ENCODE data around the gene ATF5. TPM values are rescaled to one million over a fixed set of nuclear protein-coding genes. Genes with fewer than 3 reads are reported as not detected.
"Not testable (repeated sequence)": the region's sequence is repeated elsewhere in the genome, so short reads cannot be mapped to it uniquely, and the experiment has no call there.

ATF5 gene
- total RNA-seq, 1 donor from 2014 or later: 20.5 TPM

DNA sequence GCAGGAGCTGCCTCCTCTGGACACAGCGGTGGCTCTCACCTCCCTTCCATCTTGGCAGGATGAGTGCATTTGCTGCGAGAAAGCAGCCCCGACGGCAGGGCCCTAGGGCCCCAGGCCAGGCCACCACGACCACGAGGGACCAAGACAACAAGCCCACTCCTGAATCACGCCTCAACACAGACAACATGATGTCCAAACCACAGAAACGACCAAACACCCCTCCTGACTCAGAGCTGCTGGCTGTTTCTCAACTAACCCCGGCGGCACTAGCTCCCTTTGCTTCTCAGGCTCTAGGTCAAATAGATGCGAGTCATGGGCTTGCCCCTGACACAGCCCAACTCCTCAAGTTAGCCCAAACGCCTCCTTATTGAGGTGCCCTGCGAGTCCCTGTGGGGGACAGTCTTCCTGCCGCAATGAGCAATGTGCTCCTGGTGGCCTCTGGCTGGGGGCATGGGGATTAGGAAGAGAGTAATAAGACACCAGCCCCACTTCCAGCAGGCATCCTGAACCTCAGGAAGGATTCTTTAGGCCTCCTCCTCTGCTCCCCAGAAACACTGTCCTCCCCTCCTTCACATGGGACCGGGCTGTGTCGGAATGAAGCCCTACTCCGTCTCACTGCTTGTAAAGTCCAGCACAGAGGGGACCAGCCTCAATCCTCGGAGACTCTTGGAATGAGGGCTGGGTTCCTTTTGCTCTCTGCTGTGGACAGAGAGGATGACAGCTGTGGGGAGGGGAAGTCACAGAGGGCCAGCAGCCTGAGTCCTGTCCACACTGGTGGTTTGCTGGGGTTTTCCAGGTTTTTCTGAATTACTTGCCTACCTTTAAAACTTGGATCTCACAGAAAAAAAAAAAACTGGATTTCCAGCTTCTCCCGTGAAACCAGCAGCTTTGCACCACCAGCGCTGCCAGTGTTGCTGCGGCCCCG, 6.9 kb upstream of the ATF5 start:
- intact Hi-C loops (cut with micrococcal nuclease): no loop called here

DNA sequence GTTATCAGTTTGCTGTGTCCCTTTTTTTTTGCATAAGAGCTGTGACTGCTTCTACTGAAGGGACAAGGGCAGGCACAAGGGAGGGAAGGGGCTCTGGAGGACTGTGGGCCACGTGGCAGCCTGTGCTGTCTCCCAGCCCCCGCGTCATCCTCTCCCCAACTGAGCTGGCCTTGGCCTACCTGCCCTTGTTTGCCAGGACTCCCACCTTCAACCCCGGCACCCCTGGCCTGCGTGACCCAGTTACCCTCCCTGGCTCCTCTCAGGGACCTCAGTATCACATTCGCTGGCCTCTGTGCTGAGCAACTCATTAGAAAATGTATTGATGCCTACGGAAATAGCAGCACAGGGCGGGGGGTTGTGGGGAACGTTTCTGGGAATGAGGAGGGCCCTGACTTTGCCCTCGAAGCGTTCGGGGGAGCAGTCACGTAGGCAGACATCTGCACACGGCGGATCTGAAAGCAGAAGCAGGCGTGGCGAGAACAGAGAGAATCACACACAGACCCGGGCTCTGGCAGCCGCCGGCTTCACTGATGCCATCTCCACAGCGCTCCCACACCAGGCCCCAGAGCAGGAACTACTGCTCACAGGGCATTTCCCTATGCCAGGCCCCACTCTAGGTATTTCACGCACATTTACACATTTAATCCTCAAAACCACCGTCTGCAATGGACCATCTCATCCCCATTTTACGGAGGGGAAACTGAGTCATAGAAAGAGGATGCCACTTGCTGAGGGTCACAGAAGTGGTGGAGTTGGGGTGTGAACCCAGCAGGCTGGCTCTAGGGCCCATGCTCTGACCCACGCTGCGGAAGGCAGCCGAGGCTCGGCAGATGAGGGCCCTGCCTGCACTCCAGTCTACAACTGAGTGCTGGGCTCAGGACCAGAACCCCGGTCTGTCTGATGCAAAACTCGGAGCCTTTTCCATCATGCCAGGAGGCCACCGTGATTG, 5.7 kb upstream of the ATF5 start:
- intact Hi-C loops (cut with micrococcal nuclease): no loop called here

DNA sequence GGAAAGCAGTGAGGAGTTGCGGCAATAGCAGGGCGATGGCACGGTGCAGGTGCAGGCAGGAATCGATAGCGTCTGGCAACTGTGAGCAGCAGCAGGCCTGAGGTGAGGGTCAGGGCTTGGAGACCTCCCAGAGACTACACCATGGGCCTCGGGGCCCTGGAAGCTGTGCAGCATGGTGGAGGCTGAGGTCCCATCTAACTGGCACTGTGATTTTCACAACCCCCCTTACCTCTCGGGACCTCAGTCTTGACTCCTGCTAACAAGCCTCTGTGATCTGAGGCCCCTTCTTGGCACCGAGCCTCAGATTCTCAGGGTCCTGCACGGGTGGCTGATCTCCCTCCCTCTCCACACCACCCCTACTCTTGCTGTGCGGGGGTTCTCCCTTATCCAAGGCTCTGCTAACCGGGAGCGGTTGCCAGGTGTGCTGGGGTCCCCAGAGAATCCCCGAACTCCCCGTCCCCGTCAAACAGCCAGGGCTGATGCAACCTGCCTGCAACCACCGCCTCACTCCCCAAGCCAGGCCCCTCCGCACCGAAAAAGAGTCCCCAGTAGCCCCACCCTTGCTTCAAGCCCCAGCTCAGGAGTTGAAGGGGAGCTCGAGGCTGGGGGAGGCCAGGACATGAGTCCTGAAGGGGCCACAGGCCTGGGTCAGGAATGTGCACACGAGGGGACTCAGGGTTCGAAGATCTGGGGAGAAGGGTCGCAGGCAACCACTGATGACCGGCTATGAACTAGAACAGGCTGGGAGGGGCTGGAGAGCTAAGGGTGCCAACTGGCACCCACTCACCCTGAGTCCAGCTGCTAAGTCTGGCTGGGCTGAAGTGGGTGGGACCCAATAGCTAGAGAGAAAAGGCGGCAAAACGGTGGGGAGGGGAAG, 4.8 kb upstream of the ATF5 start:
- intact Hi-C loops (cut with micrococcal nuclease): no loop called here

DNA sequence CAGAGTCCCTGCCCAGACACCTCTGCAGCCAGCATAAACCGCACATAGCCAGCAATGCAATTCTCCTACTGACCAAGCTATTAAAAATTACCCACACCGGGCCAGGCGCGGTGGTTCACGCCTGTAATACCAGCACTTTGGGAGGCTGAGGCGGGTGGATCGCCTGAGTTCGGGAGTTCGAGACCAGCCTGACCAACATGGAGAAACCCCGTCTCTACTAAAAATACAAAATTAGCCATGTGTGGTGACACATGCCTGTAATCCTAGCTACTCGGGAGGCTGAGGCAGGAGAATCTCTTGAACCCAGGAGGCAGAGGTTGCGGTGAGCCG, 4.2 kb upstream of the ATF5 start:
- intact Hi-C loops (cut with micrococcal nuclease): not testable (repeated sequence)

DNA sequence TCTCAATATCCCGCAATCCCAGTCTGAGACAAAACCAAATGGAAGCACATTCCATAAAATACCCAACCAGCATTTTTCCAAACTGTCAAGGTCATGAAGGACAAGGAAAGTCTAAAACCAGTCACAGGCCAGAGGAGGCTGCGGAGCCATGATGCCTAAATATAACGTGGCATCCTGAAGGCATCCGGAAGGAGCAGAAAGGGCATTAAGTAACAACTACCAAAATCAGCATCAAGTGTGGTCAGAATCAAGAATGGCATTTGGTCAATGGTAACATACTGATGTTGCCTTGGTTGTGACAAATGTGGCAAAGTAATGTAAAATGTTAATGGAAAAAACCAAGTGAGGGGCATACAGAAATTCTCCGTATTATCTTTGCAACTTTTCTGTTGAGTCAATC, 3.5 kb upstream of the ATF5 start:
- intact Hi-C loops (cut with micrococcal nuclease): no loop called here

DNA sequence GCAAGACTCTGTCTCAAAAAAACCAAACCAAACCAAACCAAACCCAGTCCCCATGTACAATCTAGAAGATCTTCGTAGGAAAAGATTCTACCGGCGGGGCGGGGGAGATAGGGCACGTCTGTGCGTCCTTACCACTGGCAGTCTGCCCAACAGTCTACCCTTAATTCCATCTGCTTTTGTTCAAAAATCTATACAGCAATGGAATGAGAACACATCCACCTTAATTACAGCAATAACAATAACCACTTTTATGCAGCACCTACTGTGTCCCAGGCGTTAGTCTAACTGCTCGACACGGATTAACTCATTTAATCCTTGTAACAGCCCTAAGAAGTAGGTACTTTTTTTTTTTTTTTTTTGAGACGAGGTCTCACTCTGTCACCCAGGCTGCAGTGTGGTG, 2.5 kb upstream of the ATF5 start:
- intact Hi-C loops (cut with micrococcal nuclease): no loop called here

DNA sequence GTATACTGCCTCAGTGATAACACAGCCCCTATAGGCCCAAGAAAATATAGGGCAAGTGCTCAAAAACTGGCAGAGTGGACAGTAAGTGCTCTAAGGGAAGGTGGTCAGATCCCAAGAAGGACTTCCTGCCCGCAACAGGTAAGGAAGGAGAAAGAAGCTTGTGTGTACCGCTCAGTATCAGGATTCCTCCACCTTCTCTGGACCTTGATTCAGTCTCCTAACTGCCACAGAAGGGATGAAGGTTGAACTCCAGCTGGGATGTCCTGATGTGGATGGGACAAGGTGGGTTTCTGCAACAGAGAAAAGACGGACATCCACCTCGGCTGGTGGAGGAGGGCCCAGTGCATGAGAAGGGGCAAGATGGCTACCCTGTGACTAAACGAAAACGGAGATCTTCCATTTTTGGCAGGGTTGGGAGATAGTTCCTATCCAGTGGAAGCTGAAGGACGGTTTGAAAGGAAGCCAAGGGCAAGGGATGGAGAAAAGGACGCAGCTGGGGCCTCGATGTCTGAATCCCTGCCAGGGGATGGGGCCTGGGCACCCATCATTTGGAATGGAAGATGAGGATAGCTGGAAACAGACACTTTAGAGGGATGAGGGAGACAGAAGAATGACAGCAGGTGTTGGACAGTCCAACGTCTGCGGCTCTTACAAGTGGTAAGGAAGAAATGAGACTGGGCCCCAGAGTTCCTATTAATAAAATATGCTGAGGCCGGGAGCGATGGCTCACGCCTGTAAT, 1.3 kb upstream of the ATF5 start:
- intact Hi-C loops (cut with micrococcal nuclease): loop anchor here (2.0 kb wide), 2 partner anchors 17 to 161 kb away; partner anchors contain the start of gene AP2A1

DNA sequence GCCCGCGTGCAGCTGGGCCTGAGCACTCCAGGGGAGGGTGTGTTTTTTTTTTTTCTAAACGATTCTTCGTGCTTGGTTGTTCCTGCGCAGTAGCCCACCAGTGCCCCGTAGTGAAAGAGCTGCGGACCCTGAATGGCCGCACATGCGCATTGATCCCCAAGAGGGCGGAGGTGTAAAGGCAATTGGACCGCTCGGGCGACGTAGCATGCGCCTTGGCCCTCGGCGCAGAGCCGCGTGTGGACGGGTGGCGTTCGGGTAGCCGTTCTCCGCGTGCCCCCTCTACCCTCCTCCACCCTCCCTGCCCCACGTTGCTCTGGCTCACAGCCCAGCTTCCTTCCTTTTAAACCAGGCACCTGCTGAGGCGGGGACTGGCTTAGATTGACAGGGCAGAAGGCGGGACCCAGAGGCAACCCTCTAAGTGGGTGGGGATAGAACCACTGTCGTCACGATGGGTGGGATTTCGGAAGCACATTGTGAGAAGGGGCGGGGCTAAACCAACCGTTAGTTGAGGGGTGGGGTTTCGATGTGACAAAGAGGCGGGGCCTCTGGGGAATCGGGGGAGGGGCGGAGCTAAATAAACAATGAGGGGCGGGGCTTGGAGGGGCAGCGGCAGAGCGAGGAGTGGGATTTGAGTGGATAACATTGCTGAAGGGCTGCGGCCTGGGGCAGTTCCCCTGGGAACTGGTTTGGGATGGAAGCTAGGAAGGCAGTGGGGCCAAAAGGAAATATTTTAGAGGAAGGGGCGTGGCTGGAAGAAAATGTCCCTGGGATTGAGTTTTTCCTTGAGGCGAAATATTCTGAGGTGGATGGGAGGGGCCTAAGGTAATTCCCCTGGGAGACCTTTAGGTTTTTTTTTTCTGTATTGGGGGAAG, 842 bp downstream of the ATF5 start:
- intact Hi-C loops (cut with micrococcal nuclease): loop anchor here (1.0 to 10.0 kb wide), 14 partner anchors 19 to 875 kb away; partner anchors contain the start of genes AKT1S1, AP2A1, KCNC3 and MED25

DNA sequence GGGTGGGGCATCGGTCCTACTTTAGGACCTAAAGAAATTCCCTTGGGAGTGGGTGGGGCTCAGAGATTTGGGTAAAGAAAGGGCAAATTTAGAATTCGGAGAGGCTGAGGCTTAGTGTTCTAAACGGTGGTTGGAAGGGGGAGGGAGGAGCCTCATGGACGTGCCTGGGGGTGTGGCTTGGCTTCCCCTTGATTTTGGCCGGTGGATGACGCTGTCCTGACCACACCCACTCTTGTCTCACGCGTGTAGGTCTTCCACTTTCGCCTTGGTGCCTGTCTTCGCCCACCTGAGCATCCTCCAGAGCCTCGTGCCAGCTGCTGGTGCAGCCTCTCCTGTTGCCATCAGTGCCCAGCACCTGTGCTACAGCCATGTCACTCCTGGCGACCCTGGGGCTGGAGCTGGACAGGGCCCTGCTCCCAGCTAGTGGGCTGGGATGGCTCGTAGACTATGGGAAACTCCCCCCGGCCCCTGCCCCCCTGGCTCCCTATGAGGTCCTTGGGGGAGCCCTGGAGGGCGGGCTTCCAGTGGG, 1.5 kb downstream of the ATF5 start:
- intact Hi-C loops (cut with micrococcal nuclease): loop anchor here (1.0 to 10.0 kb wide), 5 partner anchors 61 to 874 kb away; partner anchors contain the start of genes KCNC3, POLD1 and PRMT1

DNA sequence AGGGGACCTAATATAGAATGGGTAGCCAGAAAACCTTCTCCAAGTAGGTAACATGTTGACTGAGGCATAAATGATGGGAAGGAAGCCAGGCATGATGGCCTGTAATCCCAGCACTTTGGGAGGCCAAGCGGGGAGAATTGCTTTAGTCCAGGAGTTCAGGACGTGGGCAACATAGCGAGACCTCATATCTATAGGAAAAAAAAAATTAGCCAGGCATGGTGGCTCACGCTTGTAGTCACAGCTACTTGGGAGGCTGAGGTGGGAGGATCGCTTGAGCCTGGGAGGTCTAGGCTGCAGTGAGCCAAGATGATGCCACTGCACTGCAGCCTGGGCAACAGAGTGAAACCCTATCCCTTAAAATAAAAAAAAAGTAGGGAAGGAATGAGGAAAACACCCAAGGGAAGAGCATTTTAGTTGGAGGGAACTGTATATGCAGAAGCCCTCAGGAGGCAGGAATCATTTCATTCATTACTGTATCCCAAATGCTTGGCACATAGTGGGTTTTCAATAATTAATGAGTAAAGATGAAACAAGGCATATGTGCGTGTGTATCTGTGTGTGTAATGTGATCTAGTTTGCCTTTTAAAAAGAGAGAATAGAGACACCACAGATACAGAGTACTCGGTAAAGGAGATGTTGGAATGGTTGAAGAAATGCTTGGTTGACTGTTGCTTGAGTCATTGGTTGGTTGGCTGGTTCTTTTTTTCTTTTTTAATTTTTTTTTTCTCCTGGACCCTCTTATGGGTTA, 2.5 kb downstream of the ATF5 start:
- intact Hi-C loops (cut with micrococcal nuclease): loop anchor here (2.0 to 10.0 kb wide), 3 partner anchors 254 to 873 kb away; partner anchors contain the start of genes KCNC3 and PRMT1

DNA sequence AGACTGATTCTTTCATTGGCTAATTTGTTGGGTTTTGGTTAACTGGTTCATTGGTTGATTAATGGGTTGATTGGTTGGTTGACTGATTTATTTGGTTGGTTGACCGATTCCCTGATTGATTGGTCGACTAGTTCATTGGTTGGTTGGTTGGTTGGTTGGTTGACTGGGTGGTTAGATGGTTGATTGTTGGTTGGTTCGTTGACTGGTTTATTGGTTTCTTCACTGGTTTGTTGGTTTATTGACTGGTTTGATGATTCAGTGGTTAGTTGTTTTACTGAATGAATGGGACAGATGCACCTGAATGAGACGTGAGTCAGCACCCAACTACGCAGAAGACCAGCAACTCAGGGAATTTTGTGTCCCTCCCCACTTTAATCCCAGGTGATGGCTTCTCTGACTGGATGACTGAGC, 3.0 kb downstream of the ATF5 start:
- intact Hi-C loops (cut with micrococcal nuclease): loop anchor here (5.0 to 10.0 kb wide), 2 partner anchors 255 to 873 kb away; partner anchors contain the start of gene PRMT1

DNA sequence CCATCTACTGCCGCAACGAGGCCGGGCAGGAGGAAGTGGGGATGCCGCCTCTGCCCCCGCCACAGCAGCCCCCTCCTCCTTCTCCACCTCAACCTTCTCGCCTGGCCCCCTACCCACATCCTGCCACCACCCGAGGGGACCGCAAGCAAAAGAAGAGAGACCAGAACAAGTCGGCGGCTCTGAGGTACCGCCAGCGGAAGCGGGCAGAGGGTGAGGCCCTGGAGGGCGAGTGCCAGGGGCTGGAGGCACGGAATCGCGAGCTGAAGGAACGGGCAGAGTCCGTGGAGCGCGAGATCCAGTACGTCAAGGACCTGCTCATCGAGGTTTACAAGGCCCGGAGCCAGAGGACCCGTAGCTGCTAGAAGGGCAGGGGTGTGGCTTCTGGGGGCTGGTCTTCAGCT, 3.7 kb downstream of the ATF5 start:
- intact Hi-C loops (cut with micrococcal nuclease): loop anchor here (5.0 to 10.0 kb wide), 2 partner anchors 255 to 872 kb away; partner anchors contain the start of gene PRMT1

DNA sequence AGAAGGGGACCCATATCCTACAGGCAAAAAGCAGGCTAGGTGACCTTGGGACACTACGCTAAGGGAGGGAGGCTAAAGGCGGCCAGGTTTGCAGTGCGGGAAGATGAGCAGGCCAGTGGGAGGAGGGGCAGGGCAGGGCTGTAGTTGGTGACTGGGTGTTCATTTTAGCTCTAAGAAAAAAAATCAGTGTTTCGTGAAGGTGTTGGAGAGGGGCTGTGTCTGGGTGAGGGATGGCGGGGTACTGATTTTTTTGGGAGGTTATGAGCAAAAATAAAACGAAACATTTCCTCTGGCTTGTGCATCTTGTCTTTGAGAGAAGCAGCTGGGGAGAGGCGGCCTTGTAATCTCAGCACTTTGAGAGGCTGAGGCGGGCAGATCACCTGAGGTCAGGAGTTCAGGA, 4.6 kb downstream of the ATF5 start:
- intact Hi-C loops (cut with micrococcal nuclease): loop anchor here (5.0 to 10.0 kb wide), 2 partner anchors 256 to 871 kb away; partner anchors contain the start of gene PRMT1

DNA sequence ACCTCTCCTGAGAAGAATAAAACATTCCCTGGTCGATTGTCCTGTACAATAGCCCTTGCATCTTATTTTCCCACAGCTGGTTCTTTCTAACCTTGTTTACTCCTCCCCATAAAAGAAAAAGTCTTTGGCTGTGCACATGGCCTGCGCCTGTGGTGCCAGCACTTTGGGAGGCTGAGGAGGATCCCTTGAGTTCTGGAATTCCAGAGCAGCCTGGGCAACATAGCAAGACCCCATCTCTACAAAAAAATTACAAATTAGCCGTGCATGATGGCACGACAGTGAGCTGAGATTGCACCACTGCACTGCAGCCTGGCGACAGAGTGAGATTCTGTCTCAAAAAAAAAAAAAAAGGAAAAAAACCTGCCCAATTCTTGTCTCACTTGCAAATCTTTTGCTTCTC, 7.5 kb downstream of the ATF5 start:
- intact Hi-C loops (cut with micrococcal nuclease): loop anchor here (10.0 kb wide), 1 partner anchor 868 kb away; no protein-coding TSS in a partner anchor

DNA sequence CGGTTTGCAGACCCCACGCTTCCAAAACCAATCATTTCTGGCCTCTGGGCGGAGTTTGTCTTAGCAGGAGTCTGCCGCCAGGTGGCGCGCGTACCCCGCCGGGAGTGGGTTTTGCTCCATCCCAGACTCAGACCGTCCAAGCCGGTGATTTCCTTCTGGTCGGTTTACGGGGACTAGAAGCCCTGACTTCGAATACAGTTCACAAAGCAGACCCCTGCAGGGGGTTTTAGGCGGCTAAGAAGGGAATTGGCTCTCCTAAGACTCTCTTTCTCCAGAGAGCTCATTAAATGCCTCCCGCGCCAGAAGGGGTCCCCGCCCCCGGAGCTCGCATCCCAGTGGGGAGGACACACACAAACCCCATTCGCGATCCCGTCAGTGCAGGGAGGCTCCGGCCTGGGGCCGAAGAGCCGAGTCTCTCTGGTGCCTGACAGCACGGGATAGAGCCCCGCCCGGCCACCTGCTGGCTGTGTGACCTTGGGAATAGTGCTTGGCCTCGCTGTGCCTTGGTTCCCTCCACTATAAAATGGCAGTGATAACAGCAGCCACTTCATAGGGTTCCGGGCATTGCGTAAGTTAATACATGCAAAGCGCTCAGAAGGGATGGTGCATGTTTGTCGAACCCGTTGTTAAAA, 8.9 kb downstream of the ATF5 start:
- intact Hi-C loops (cut with micrococcal nuclease): loop anchor here (1.0 to 10.0 kb wide), 3 partner anchors 45 to 867 kb away; no protein-coding TSS in a partner anchor

DNA sequence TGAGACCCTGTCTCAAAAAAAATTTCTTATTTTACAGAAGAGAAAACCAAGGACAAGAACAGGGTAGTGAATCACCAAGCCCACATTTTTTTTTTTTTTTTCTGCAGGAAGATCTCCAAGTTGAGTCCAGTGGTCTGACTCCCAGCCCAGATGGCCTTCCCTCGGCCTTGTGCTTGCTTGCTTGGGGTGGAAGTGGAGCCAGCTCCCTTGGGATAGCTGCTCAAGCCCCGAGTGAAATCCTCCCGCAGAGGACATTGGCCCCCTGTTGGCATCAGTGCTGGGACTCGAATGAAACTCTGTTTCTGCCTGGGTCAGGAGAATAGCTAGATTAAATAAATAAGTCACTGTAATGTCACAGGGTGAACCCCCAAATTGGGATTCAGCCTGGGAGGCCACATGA, 9.7 kb downstream of the ATF5 start:
- intact Hi-C loops (cut with micrococcal nuclease): loop anchor here (10.0 kb wide), 1 partner anchor 866 kb away; no protein-coding TSS in a partner anchor

All from T-helper 1 cell treated with Interleukin-12 subunit alpha and Interleukin-12 subunit beta and Interleukin-4 antibody, amounts not matched to agents 30 ng/mL and 1 ng/mL, for 36 hours (primary cell).